CD14-positive monocyte (primary cell): ENCODE results near the gene MMRN2. TPM values are rescaled to one million over a fixed set of nuclear protein-coding genes. Genes with fewer than 3 reads are reported as not detected.
"Not testable (repeated sequence)": the region's sequence is repeated elsewhere in the genome, so short reads cannot be mapped to it uniquely, and the experiment has no call there.

Experiments used
- DNase-seq, 3 donors: peaks; one replicate each; pipeline ENCODE4 v3.0.0-alpha.2; 2011 to 2022
- H2AFZ ChIP-seq: 2 replicates; pipeline ENCODE4 v1.6.0; 2012; ENCODE audit warnings: mild to moderate bottlenecking, low read depth, low read length, inconsistent platforms; ENCODE audit not compliant: insufficient read depth, poor library complexity, severe bottlenecking
- H3K27ac ChIP-seq, 2 donors: 1 replicate in 1 of 2; 2 replicates in 1 of 2; pipeline ENCODE4 v1.5.1; 2012 to 2013; ENCODE audit warnings: low read length in 2 of 2, control low read depth in 1 of 2, inconsistent platforms in 1 of 2, low read depth in 1 of 2, mild to moderate bottlenecking in 1 of 2
- H3K27me3 ChIP-seq, 2 donors: one replicate each; pipeline versions ENCODE4 v1.6.0 to v1.6.1; 2011 to 2013; ENCODE audit warnings: low read length in 2 of 2; ENCODE audit not compliant: control insufficient read depth in 2 of 2, insufficient read depth in 2 of 2
- H3K36me3 ChIP-seq, 2 donors: replicated peaks in 1 of 2; 1 replicate in 1 of 2; 2 replicates in 1 of 2; pipeline versions ENCODE4 v1.5.1 to v1.6.1; 2012 to 2013; ENCODE audit warnings: low read length in 2 of 2, control low read depth in 1 of 2, inconsistent platforms in 1 of 2, mild to moderate bottlenecking in 1 of 2; ENCODE audit not compliant: insufficient read depth in 2 of 2, control insufficient read depth in 1 of 2
- H3K4me1 ChIP-seq, 2 donors: 1 replicate in 1 of 2; 2 replicates in 1 of 2; pipeline versions ENCODE4 v1.5.1 to v1.6.1; 2012 to 2013; ENCODE audit warnings: low read length in 2 of 2, control low read depth in 1 of 2, inconsistent platforms in 1 of 2, mild to moderate bottlenecking in 1 of 2, moderate library complexity in 1 of 2; ENCODE audit not compliant: insufficient read depth in 2 of 2, control insufficient read depth in 1 of 2
- H3K4me2 ChIP-seq: replicated peaks from 2 replicates; pipeline ENCODE3; 2012; ENCODE audit warnings: low read length, moderate library complexity, mild to moderate bottlenecking; ENCODE audit not compliant: poor library complexity, severe bottlenecking; ENCODE audit errors: extremely low read depth
- H3K4me3 ChIP-seq, 3 experiments: fragments of 200-600 bp in 1 of 3; sonication (generic) in 1 of 3; replicated peaks in 1 of 3; 1 replicate in 2 of 3; 2 replicates in 1 of 3; pipeline ENCODE4 v1.5.1; 2011 to 2013; ENCODE audit warnings: low read length in 3 of 3, mild to moderate bottlenecking in 3 of 3, control low read depth in 2 of 3, low read depth in 2 of 3, inconsistent platforms in 1 of 3, moderate library complexity in 1 of 3
- H3K79me2 ChIP-seq: 2 replicates; pipeline ENCODE4 v1.6.0; 2012; ENCODE audit warnings: mild to moderate bottlenecking, control low read depth, inconsistent platforms, low read length, moderate library complexity; ENCODE audit not compliant: insufficient read depth
- H3K9ac ChIP-seq: 2 replicates; pipeline ENCODE4 v1.6.0; 2017; ENCODE audit warnings: low read length, mild to moderate bottlenecking; ENCODE audit not compliant: insufficient read depth, poor library complexity, severe bottlenecking
- H3K9me3 ChIP-seq, 2 donors: replicated peaks in 1 of 2; 1 replicate in 1 of 2; 2 replicates in 1 of 2; pipeline versions ENCODE4 v1.5.1 to v1.6.1; 2012 to 2013; ENCODE audit warnings: low read length in 2 of 2, control low read depth in 1 of 2; ENCODE audit not compliant: control insufficient read depth in 1 of 2, insufficient read depth in 1 of 2
- H4K20me1 ChIP-seq: 2 replicates; pipeline ENCODE4 v1.6.0; 2012; ENCODE audit warnings: mild to moderate bottlenecking, low read length, control low read depth, moderate library complexity; ENCODE audit not compliant: insufficient read depth
- H3K27ac Mint-ChIP-seq, 7 donors: one replicate each; pipeline ENCODE4 v1.8.0; 2020; ENCODE audit warnings: mild to moderate bottlenecking in 7 of 7, mixed read lengths in 7 of 7, moderate library complexity in 6 of 7, inconsistent platforms in 2 of 7
- H3K27me3 Mint-ChIP-seq, 3 donors: one replicate each; pipeline ENCODE4 v1.8.0; 2021 to 2022; ENCODE audit warnings: low read depth in 3 of 3, mild to moderate bottlenecking in 3 of 3, mixed read lengths in 3 of 3, moderate library complexity in 3 of 3, inconsistent platforms in 1 of 3
- H3K36me3 Mint-ChIP-seq, 2 donors: one replicate each; pipeline ENCODE4 v1.8.0; 2020; ENCODE audit warnings: mixed read lengths in 2 of 2, inconsistent platforms in 1 of 2, mild to moderate bottlenecking in 1 of 2
- H3K4me1 Mint-ChIP-seq: one replicate; pipeline ENCODE4 v1.8.0; 2020; ENCODE audit warnings: mild to moderate bottlenecking, mixed read lengths
- H3K4me3 Mint-ChIP-seq, 2 donors: one replicate each; pipeline ENCODE4 v1.8.0; 2020; ENCODE audit warnings: mild to moderate bottlenecking in 2 of 2, mixed read lengths in 2 of 2, moderate library complexity in 1 of 2
- H3K9me3 Mint-ChIP-seq, 7 donors: one replicate each; pipeline ENCODE4 v1.8.0; 2020 to 2022; ENCODE audit warnings: mixed read lengths in 7 of 7, mild to moderate bottlenecking in 6 of 7, moderate library complexity in 6 of 7, inconsistent platforms in 2 of 7
- CTCF ChIP-seq: fragments of 200-600 bp; IDR thresholded peaks from one replicate; pipeline ENCODE4 v1.8.0; 2022; ENCODE audit warnings: antibody characterized with exemption, mild to moderate bottlenecking
- WGBS: methylation state at CpG from one replicate; pipeline ENCODE4 v1.1.5; 2013; ENCODE audit warnings: missing lambda C conversion rate; ENCODE audit not compliant: insufficient coverage; 5-methylcytosine and 5-hydroxymethylcytosine counted together
- intact Hi-C, 2 donors: fragments of 100-400 bp; cut with micrococcal nuclease; formaldehyde crosslinking; loops; one replicate each; pipeline versions ENCODE4 v1.15.0 to v1.15.1; 2023
- polyA plus RNA-seq, 3 donors: library from polyadenylated mRNA; depleted of rRNA in 1 of 3; unstranded in 2 of 3; stranded (reverse) in 1 of 3; fragments of 300-500 nt in 2 of 3; fragments of >200 nt in 1 of 3; fragmentation: Illumina TruSeq in 2 of 3; gene quantifications; 1 replicate in 2 of 3; 2 replicates in 1 of 3; pipeline ENCODE4 v1.2.3, GENCODE V29; 2012 to 2021

MMRN2 gene
- polyA plus RNA-seq, 3 donors, result 0.07 to 1.8 TPM; not detected in 1

DNA sequence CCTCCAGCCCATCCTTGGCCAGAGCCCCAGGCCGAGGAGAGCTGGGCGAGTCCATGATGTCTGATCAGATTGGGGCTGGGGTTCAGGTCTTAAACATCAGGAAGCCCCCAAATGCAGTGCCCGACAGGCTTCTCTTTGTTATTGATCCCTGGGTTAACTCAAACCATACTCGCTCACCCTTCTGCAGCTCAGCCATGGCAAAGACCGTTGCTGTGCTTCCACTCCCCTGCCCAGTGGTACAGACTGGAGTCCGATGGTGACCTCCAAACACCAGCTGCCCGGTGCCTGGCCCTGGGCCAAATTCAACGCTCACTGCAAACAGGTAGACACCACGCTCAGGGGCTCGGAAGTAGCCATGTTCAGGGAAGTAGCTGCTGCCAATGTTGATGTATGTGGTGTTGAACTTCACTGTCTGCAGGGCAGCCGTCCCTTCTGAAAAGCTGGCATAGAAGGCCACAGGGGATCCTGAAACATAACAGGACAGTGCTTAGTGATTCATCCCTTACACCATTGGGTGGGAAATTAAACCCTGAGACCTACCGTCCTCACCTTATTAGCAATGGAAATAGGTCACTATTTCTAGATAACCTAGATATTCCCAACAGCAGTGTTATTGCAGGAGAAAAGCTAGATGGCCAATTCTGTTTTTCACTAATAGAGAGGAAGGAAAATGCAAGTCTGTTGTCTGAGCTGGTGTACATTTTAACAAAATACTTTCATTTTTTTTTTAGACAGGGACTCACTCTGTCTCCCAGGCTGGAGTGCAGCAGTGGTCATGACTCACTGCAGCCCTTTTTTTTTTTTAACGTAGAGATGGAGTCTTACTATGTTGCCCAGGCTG is 20.5 kb downstream of the MMRN2 start:
- Mint-ChIP-seq H3K9me3 (no peaks in the 10 kb centered on the region), H3K4me1 (peaks cover 2% of the 10 kb centered on the region), H3K27ac (no peak overlapping the region), H3K27me3 (peaks cover 3 to 5% (median 5%) of the 10 kb centered on the region in 3 donors), H3K36me3 (no peaks in the 10 kb centered on the region), H3K4me3 (no peak overlapping the region)
- Histone ChIP-seq H3K4me2 (no peak overlapping the region), H3K79me2 (no peaks in the 10 kb centered on the region), H2AFZ (no peak overlapping the region), H3K9ac (no peak overlapping the region), H3K4me3 (no peak overlapping the region), H3K9me3 (no peaks in the 10 kb centered on the region), H3K4me1 (peaks cover 4 to 6% of the 10 kb centered on the region in 2 donors), H3K36me3 (no peaks in the 10 kb centered on the region), H4K20me1 (no peaks in the 10 kb centered on the region), H3K27me3 (peaks cover 0 to 3% of the 10 kb centered on the region in 2 donors), H3K27ac (no peak overlapping the region)
- intact Hi-C loops, result no loop called here
- DNase-seq, result no peak
- no peak for TF ChIP-seq CTCF
- 93% methylated on average over 10 of the region's 13 CpGs for WGBS

GRCh38 chr10:86934162-86934711 is 23.2 kb downstream of the MMRN2 start:
- H3K4me1 Mint-ChIP-seq, H3K4me1 ChIP-seq, H3K9me3 ChIP-seq, H3K4me2 ChIP-seq, H3K9me3 Mint-ChIP-seq, H3K4me3 Mint-ChIP-seq, H3K36me3 Mint-ChIP-seq, H3K9ac ChIP-seq, H4K20me1 ChIP-seq, H3K36me3 ChIP-seq, DNase-seq, H3K27me3 Mint-ChIP-seq, intact Hi-C loops, H3K4me3 ChIP-seq, H2AFZ ChIP-seq, H3K27ac ChIP-seq, H3K79me2 ChIP-seq, H3K27me3 ChIP-seq: not testable (repeated sequence)
- H3K27ac Mint-ChIP-seq, result peak overlapping the region in 1 of 7 donors; percentile 30
- 88% methylated on average over 4 of the region's 6 CpGs for WGBS
